Brain microvascular endothelial cell (primary cell): ENCODE results near the gene DGKG.

Source experiments
- DNase-seq: peaks from one replicate; pipeline ENCODE4 v3.0.0-alpha.2; 2020
- H3K27ac ChIP-seq: fragments of 250-450 bp; sonication (Bioruptor Pico); 2 replicates; pipeline ENCODE4 v1.5.1; 2020; ENCODE audit warnings: mild to moderate bottlenecking, moderate library complexity
- H3K27me3 ChIP-seq: fragments of 250-450 bp; sonication (Bioruptor Pico); replicated peaks from 2 replicates; pipeline ENCODE4 v1.5.1; 2020; ENCODE audit warnings: mild to moderate bottlenecking
- H3K36me3 ChIP-seq: fragments of 250-450 bp; sonication (Bioruptor Pico); replicated peaks from 2 replicates; pipeline ENCODE4 v1.5.1; 2020; ENCODE audit warnings: mild to moderate bottlenecking
- H3K4me3 ChIP-seq: 2 replicates; pipeline ENCODE4 v1.5.1; 2011; ENCODE audit warnings: low read depth, mild to moderate bottlenecking, control low read depth, low read length, moderate library complexity
- in situ Hi-C: cut with HindIII; loops from 2 replicates; pipeline ENCODE4 v1.10.0; 2017; ENCODE audit warnings: low sequenced_read_pairs, low pct_ligation_motif_present
- TF ChIP-seq, protein P1 (sequence below): IDR thresholded peaks from 2 replicates; pipeline ENCODE4 v1.5.1; 2011; ENCODE audit warnings: low read depth, mild to moderate bottlenecking, moderate library complexity, low read length, control low read depth, inconsistent platforms; ENCODE audit errors: missing control alignments

DGKG gene

DNA sequence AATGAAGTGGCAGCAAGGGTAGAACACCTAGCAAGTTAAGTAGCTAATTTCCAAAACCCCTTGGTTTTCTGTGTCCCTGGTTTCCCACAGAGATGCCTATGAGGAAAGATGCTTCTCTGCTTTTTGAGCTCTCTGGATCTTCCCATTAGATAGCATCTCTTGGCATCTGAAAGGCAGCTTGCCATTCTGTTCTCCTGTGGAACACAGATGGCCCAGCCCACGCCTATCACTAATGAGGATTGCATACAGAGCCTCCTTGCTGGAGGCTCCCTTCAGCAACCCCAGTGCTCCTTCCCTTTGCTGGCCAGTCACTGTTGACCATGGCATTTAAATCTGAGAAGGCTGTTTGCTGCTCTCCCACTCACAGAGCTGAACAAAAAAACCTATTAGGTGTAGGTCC is 218.8 kb downstream of the DGKG start:
- in situ Hi-C loops, result no loop called here
- DNase-seq, result no peak
- Histone ChIP-seq H3K36me3 (no peaks in the 10 kb centered on the region), H3K27me3 (no peaks in the 10 kb centered on the region), H3K4me3 (no peak overlapping the region), H3K27ac (no peak overlapping the region)
- TF ChIP-seq, protein P1, sequence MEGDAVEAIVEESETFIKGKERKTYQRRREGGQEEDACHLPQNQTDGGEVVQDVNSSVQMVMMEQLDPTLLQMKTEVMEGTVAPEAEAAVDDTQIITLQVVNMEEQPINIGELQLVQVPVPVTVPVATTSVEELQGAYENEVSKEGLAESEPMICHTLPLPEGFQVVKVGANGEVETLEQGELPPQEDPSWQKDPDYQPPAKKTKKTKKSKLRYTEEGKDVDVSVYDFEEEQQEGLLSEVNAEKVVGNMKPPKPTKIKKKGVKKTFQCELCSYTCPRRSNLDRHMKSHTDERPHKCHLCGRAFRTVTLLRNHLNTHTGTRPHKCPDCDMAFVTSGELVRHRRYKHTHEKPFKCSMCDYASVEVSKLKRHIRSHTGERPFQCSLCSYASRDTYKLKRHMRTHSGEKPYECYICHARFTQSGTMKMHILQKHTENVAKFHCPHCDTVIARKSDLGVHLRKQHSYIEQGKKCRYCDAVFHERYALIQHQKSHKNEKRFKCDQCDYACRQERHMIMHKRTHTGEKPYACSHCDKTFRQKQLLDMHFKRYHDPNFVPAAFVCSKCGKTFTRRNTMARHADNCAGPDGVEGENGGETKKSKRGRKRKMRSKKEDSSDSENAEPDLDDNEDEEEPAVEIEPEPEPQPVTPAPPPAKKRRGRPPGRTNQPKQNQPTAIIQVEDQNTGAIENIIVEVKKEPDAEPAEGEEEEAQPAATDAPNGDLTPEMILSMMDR, result no peak

DNA sequence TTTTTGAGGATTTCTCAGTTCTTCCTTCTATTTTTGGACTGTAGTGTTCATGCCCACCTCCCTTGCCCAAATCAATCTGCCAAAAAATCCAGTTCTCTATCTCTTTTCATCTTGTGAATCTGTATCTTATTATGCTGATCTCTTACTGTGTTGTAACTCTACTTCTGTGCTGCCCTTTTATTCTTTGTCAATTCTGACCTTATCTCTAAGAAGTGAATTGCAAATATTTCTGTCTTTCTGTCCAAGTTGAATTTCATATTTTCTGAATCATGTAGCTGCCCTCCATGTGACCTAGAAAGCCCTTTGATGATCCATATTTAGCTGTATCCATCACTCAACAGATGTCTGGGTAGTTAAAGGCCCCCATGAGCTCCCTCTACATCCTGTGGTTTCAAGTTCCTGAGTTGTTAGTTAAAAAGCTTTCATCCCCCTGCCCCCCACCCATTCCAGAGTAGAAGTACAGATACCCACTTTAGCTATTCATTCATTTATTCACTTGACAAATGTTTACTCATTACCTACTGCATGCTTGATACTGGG is 219.6 kb downstream of the DGKG start:
- H3K27ac ChIP-seq, result no peak overlapping the region
- in situ Hi-C loops, result no loop called here

DNA sequence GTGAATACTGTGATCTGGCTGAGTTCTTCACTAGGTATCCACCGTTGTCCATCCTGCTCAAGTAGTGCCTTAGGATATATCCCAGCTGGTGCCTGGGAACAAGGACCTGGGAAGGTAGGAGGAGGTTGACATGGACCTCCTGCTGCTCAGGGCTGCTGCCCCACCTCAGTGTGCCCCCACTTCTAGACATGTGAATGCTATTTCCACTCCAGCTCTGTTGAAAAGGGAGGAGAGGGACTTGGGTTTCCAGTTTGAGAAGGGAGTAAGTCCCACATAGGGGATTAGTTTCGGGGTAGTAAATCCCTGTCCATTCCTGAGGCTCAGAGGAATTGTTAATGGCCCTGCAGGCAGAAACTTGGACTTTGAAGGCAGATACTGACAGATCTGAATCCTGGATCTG is 220.2 kb downstream of the DGKG start:
- no peaks in the 10 kb centered on the region for H3K27me3 ChIP-seq
- in situ Hi-C loops, result no loop called here
- H3K4me3 ChIP-seq, result no peak overlapping the region
- no peak for DNase-seq
- H3K27ac ChIP-seq, result no peak overlapping the region
- no peaks in the 10 kb centered on the region for H3K36me3 ChIP-seq
- TF ChIP-seq, protein P1, result no peak

More for the DNA sequence above, 219.6 kb downstream of the DGKG start:
- Histone ChIP-seq H3K4me3 (no peak overlapping the region), H3K27me3 (no peaks in the 10 kb centered on the region), H3K36me3 (no peaks in the 10 kb centered on the region)
- TF ChIP-seq, protein P1, result no peak
- peak; percentile 21 for DNase-seq

DNA sequence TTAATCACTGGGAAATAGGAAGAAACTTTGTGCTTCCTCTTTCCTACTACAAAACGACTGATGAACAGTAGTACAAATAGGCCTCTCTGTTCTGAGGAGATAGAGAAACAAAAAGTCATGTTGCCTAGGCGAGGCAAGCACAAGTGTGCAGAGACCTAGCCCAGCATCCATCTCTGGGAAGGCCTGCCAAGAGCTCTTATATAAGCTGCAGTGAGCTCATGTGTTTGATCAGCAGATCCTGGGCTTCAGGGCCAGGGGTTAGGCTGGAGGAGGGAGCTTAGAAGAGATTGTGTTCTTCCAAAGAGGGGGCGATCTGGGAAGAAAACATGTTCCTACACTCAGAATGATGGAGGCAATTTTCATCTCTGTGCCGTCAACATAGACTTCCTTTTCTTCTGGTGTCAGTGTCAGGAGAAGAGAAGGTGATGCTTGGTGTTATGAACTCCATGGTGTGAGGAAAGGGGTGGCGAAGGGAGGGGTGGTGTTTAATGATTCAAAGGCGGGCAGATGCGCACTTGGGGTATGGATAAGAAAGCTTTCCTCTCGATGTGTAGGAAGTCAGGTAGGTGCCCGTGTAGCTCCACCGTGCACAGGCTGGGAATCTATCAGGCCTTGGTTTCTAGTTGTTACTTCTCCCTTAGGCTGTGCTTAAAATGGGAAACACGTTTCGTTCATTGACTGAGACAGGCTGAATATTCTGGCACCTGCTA is 223.6 kb downstream of the DGKG start:
- no peak for DNase-seq

DNA sequence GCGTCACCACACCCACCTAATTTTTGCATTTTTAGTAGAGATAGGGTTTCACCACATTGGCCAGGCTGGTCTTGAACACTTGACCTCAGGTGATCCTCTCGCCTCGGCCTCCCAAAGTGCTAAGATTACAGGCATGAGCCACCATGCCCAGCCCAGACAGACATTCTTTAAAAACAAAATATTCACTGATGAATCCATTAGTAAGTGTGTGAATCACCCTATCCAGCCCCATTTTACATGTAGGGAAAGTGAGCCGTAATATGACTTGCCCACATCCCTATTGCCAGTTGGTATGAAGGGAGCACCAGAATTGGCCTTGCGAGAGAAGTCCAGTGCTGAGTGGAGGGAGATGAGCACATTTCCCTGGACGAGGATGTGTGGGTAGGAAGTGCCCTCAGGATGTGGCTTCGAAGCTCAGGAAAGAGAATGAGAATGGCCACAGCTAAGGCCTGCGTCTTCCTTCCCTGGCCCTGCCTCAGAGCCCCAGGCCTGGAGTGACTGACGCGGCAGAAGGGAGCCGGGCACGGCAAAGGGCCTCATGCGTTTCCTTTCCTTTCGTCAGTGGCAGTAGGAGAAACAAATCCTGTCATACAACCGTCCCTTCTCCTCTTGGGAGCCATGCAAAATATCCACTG is 224.9 kb downstream of the DGKG start:
- Histone ChIP-seq H3K4me3 (no peak overlapping the region), H3K36me3 (no peaks in the 10 kb centered on the region), H3K27ac (no peak overlapping the region), H3K27me3 (no peaks in the 10 kb centered on the region)
- in situ Hi-C loops, result no loop called here
- TF ChIP-seq, protein P1, result no peak
- no peak for DNase-seq

More for the DNA sequence above, 223.6 kb downstream of the DGKG start:
- H3K27ac ChIP-seq, result no peak overlapping the region
- TF ChIP-seq, protein P1, result no peak
- H3K36me3 ChIP-seq, result no peaks in the 10 kb centered on the region
- no peak overlapping the region for H3K4me3 ChIP-seq
- in situ Hi-C loops, result no loop called here
- H3K27me3 ChIP-seq, result no peaks in the 10 kb centered on the region
